22Rv1 (cell line): ENCODE measurements around the gene MKLN1.

ENCODE experiments used
- H3K27ac ChIP-seq: fragments of 450-650 bp; 2 replicates; pipeline ENCODE4 v1.5.1; 2017
- CTCF ChIP-seq: fragments of 450-650 bp; IDR thresholded peaks from 2 replicates; pipeline ENCODE4 v1.5.1; 2017; ENCODE audit warnings: mild to moderate bottlenecking
- ZFX ChIP-seq: fragments of 450-650 bp; IDR thresholded peaks from 2 replicates; pipeline ENCODE4 v1.6.1; 2017; ENCODE audit warnings: antibody characterized with exemption, borderline replicate concordance

The MKLN1 gene

GRCh38 chr7:131493081-131493480, 165.4 kb downstream of the MKLN1 start:
- TF ChIP-seq ZFX (no peak), CTCF (no peak)
- no peak overlapping the region for H3K27ac ChIP-seq

GRCh38 chr7:131493581-131493980, 165.9 kb downstream of the MKLN1 start:
- TF ChIP-seq ZFX (no peak), CTCF (no peak)
- no peak overlapping the region for H3K27ac ChIP-seq

- no peak overlapping the region for H3K27ac ChIP-seq
- no peak for TF ChIP-seq ZFX
- no peak for TF ChIP-seq CTCF
Observed at GRCh38 chr7:131494182-131494581, 166.5 kb downstream of the MKLN1 start.

GRCh38 chr7:131495669-131496498, 168.2 kb downstream of the MKLN1 start:
- H3K27ac ChIP-seq: no peak overlapping the region
- TF ChIP-seq ZFX: no peak
- TF ChIP-seq CTCF: no peak

GRCh38 chr7:131497454-131497853, 169.8 kb downstream of the MKLN1 start:
- H3K27ac ChIP-seq: no peak overlapping the region
- TF ChIP-seq CTCF: no peak
- no peak for TF ChIP-seq ZFX

GRCh38 chr7:131498237-131498885, 170.7 kb downstream of the MKLN1 start:
- TF ChIP-seq ZFX (no peak), CTCF (no peak)
- no peak overlapping the region for H3K27ac ChIP-seq

- TF ChIP-seq ZFX: no peak
- TF ChIP-seq CTCF: no peak
- no peak overlapping the region for H3K27ac ChIP-seq
Observed at GRCh38 chr7:131499801-131500200, 172.1 kb downstream of the MKLN1 start.
